SU-DHL-6 (cell line): Measurements from ENCODE around the gene UTP4.

Source experiments
- H2AFZ ChIP-seq: fragments of 200-600 bp; sonication (generic); 2 replicates; pipeline ENCODE4 v1.6.1; 2014; ENCODE audit warnings: low read depth, mild to moderate bottlenecking, moderate library complexity, mixed read lengths, antibody characterized with exemption, low read length; ENCODE audit not compliant: severe bottlenecking
- H3F3A ChIP-seq: fragments of 200-600 bp; shearing (Covaris generic); 2 replicates; pipeline ENCODE4 v1.6.0; 2016; ENCODE audit warnings: antibody characterized with exemption, mild to moderate bottlenecking; ENCODE audit not compliant: insufficient read depth
- H3K27ac ChIP-seq: fragments of 200-600 bp; sonication (generic); 2 replicates; pipeline ENCODE4 v1.5.1; 2016; ENCODE audit warnings: low read depth, mild to moderate bottlenecking, low read length, moderate library complexity, mixed read lengths
- H3K27me3 ChIP-seq: fragments of 200-600 bp; sonication (generic), shearing (Covaris generic); 2 replicates; pipeline ENCODE4 v1.6.0; 2014; ENCODE audit warnings: mild to moderate bottlenecking, low read length
- H3K36me3 ChIP-seq: fragments of 200-600 bp; sonication (generic); 2 replicates; pipeline ENCODE4 v1.6.1; 2014; ENCODE audit warnings: mild to moderate bottlenecking, low read length, mixed read lengths
- H3K4me2 ChIP-seq: fragments of 300-600, 200-600 bp; shearing (Covaris generic), sonication (generic); 2 replicates; pipeline ENCODE4 v1.6.0; 2014; ENCODE audit warnings: low read length, low read depth, mild to moderate bottlenecking; ENCODE audit not compliant: poor library complexity, severe bottlenecking
- H3K4me3 ChIP-seq: fragments of 200-600 bp; sonication (generic); 2 replicates; pipeline ENCODE4 v1.5.1; 2014; ENCODE audit warnings: antibody characterized with exemption, low read length, mild to moderate bottlenecking, mixed read lengths; ENCODE audit not compliant: insufficient read depth, poor library complexity, severe bottlenecking
- H3K79me2 ChIP-seq: fragments of 200-600 bp; sonication (generic); 2 replicates; pipeline ENCODE4 v1.6.1; 2014; ENCODE audit warnings: mild to moderate bottlenecking, low read length, moderate library complexity; ENCODE audit not compliant: insufficient read depth
- H3K9ac ChIP-seq: fragments of 200-600 bp; sonication (generic); 2 replicates; pipeline ENCODE4 v1.7.0; 2014; ENCODE audit warnings: mild to moderate bottlenecking, low read length
- H3K9me2 ChIP-seq: fragments of 200-600 bp; sonication (generic); replicated peaks from 2 replicates; pipeline ENCODE4 v1.6.1; 2014; ENCODE audit warnings: low read length; ENCODE audit not compliant: insufficient read depth
- H3K9me3 ChIP-seq: fragments of 200-600 bp; sonication (generic); 2 replicates; pipeline ENCODE4 v1.6.1; 2014; ENCODE audit warnings: low read length, mixed read lengths; ENCODE audit not compliant: insufficient read depth
- H4K20me1 ChIP-seq: fragments of 200-600 bp; sonication (generic); 2 replicates; pipeline ENCODE4 v1.6.1; 2014; ENCODE audit warnings: low read depth, mild to moderate bottlenecking, antibody characterized with exemption, low read length, moderate library complexity, mixed read lengths
- CTCF ChIP-seq: fragments of 200-600 bp; sonication (generic); IDR thresholded peaks from one replicate; pipeline ENCODE4 v1.5.1; 2017; ENCODE audit warnings: antibody characterized with exemption, mild to moderate bottlenecking, low read length, moderate library complexity; ENCODE audit not compliant: insufficient read depth, poor library complexity, severe bottlenecking
- EZH2phosphoT487 ChIP-seq: fragments of 200-600 bp; sonication (generic), shearing (Covaris generic); conservative IDR thresholded peaks from 2 replicates; pipeline ENCODE4 v1.6.1; 2018; ENCODE audit warnings: mild to moderate bottlenecking, antibody characterized with exemption, low read length, moderate library complexity, mixed read lengths

UTP4 gene

GRCh38 chr16:69217433-69217832 is 85.0 kb downstream of the UTP4 start:
- Histone ChIP-seq H3K4me2 (no peak overlapping the region), H3K79me2 (peaks cover 63% of the 10 kb centered on the region)

More at GRCh38 chr16:69217433-69217832, 85.0 kb downstream of the UTP4 start:
- Histone ChIP-seq H3K9ac (no peak overlapping the region), H3K36me3 (no peaks in the 10 kb centered on the region), H2AFZ (no peak overlapping the region), H3K9me3 (no peaks in the 10 kb centered on the region), H3F3A (no peaks in the 10 kb centered on the region), H3K4me3 (no peak overlapping the region), H3K27me3 (no peaks in the 10 kb centered on the region), H3K27ac (no peak overlapping the region), H4K20me1 (peaks cover 5% of the 10 kb centered on the region; the same call in 1 of the 2 replicates), H3K9me2 (no peaks in the 10 kb centered on the region)
- no peak for TF ChIP-seq CTCF
- TF ChIP-seq EZH2phosphoT487, result no peak
